ENCODE measurements around the gene ABHD1.

The ABHD1 gene

GRCh38 chr2:27179344-27180000 is 55.9 kb downstream of the ABHD1 start:
- Histone ChIP-seq H3K23ac (ENCODE audit: low read length in 2 of 2) (no peak overlapping the region), H3K36me3 (ENCODE audit: control insufficient read depth in 1 of 2, insufficient read depth in 2 of 2, low read depth in 1 of 2, low read length in 2 of 2) (no peaks in the 10 kb centered on the region), H2BK12ac (ENCODE audit: low read length in 2 of 2) (no peak overlapping the region), H4K8ac (ENCODE audit: low read length) (no peak overlapping the region), H3K27me3 (ENCODE audit: control insufficient read depth in 1 of 2, insufficient read depth in 1 of 2, low read length in 2 of 2) (peaks cover 0 to 38% of the 10 kb centered on the region in 2 experiments), H3K4ac (ENCODE audit: low read depth in 1 of 2, low read length in 2 of 2) (no peak overlapping the region), H3K79me1 (replicated peaks; ENCODE audit: low read length, poor library complexity, severe bottlenecking) (no peaks in the 10 kb centered on the region), H3K27ac (ENCODE audit: low read length, poor library complexity, severe bottlenecking) (no peak overlapping the region), H3K18ac (ENCODE audit: low read depth in 1 of 2, low read length in 2 of 2) (no peak overlapping the region), H3K4me1 (ENCODE audit: control insufficient read depth, insufficient read depth, low read depth, low read length) (peaks cover 1% of the 10 kb centered on the region), H2AFZ (ENCODE audit: low read depth, low read length) (no peak overlapping the region), H2AK5ac (ENCODE audit: low read length, severe bottlenecking) (no peak overlapping the region), H3K9ac (ENCODE audit: low read length) (peak overlapping the region; percentile 77), H2BK120ac (ENCODE audit: low read depth, low read length) (no peak overlapping the region), H2BK15ac (ENCODE audit: low read depth, poor library complexity, severe bottlenecking) (no peak overlapping the region), H2BK5ac (ENCODE audit: low read depth, low read length, poor library complexity, severe bottlenecking) (no peak overlapping the region), H3K4me3 (ENCODE audit: insufficient read depth in 1 of 2, low read depth in 1 of 2, low read length in 2 of 2) (no peak overlapping the region), H4K91ac (ENCODE audit: low read length) (no peak overlapping the region), H3K4me2 (ENCODE audit: low read length, poor library complexity, severe bottlenecking) (no peak overlapping the region), H3K9me3 (ENCODE audit: control insufficient read depth, low read length) (no peaks in the 10 kb centered on the region), H3K14ac (ENCODE audit: low read length in 2 of 2) (no peak overlapping the region)
- 69% methylated on average over 3 of the region's 3 CpGs for WGBS
- DNase-seq = no peak
